Hepatocyte (in vitro differentiated cells): Measurements from ENCODE around the gene NUDT15. TPM values are rescaled to one million over a fixed set of nuclear protein-coding genes. Genes with fewer than 3 reads are reported as not detected.

Source experiments
- DNase-seq: peaks from one replicate; pipeline ENCODE4 v3.0.0-alpha.2; 2016; ENCODE audit warnings: low spot score
- H2AFZ ChIP-seq: fragments of 200-600 bp; sonication (generic); 2 replicates; pipeline ENCODE4 v1.6.0; 2016; ENCODE audit warnings: antibody characterized with exemption, mild to moderate bottlenecking
- H3K27ac ChIP-seq: fragments of 200-600 bp; sonication (generic); 2 replicates; pipeline ENCODE4 v1.5.1; 2016; ENCODE audit warnings: mild to moderate bottlenecking
- H3K27me3 ChIP-seq: fragments of 200-600 bp; sonication (generic); 2 replicates; pipeline ENCODE4 v1.6.1; 2016
- H3K36me3 ChIP-seq: fragments of 200-600 bp; sonication (generic); replicated peaks from 2 replicates; pipeline ENCODE4 v1.5.1; 2016; ENCODE audit warnings: low read depth; ENCODE audit not compliant: insufficient read depth
- H3K4me1 ChIP-seq: fragments of 200-600 bp; sonication (generic); 2 replicates; pipeline ENCODE4 v1.5.1; 2016; ENCODE audit warnings: mild to moderate bottlenecking, moderate library complexity; ENCODE audit not compliant: insufficient read depth
- H3K4me2 ChIP-seq: fragments of 200-600 bp; sonication (generic); 2 replicates; pipeline ENCODE4 v1.6.0; 2016
- H3K4me3 ChIP-seq: fragments of 200-600 bp; sonication (generic); 2 replicates; pipeline ENCODE4 v1.5.1; 2016; ENCODE audit warnings: mild to moderate bottlenecking
- H3K79me2 ChIP-seq: fragments of 200-600 bp; sonication (generic); 2 replicates; pipeline ENCODE4 v1.6.0; 2017; ENCODE audit warnings: mild to moderate bottlenecking
- H3K9me2 ChIP-seq: fragments of 200-600 bp; sonication (generic); replicated peaks from 2 replicates; pipeline ENCODE4 v1.6.0; 2017; ENCODE audit warnings: mild to moderate bottlenecking; ENCODE audit not compliant: insufficient read depth
- H3K9me3 ChIP-seq: fragments of 200-600 bp; sonication (generic); 2 replicates; pipeline ENCODE4 v1.5.1; 2016; ENCODE audit warnings: low read depth, mild to moderate bottlenecking
- H4K20me1 ChIP-seq: fragments of 200-600 bp; sonication (generic); 2 replicates; pipeline ENCODE4 v1.6.0; 2016; ENCODE audit warnings: mild to moderate bottlenecking; ENCODE audit not compliant: insufficient read depth, poor library complexity, severe bottlenecking
- EZH2 ChIP-seq: fragments of 200-600 bp; sonication (generic); IDR thresholded peaks from 2 replicates; pipeline ENCODE4 v1.6.1; 2016; ENCODE audit warnings: antibody characterized with exemption, mild to moderate bottlenecking, borderline replicate concordance
- EZH2phosphoT487 ChIP-seq: fragments of 200-600 bp; sonication (generic); IDR thresholded peaks from one replicate; pipeline ENCODE4 v1.6.1; 2018; ENCODE audit warnings: antibody characterized with exemption, mild to moderate bottlenecking, low read depth, moderate library complexity; ENCODE audit not compliant: unreplicated experiment, severe bottlenecking
- WGBS: methylation state at CpG from one replicate; pipeline ENCODE4 v1.1.6; 2016; ENCODE audit warnings: low lambda C conversion rate; ENCODE audit errors: missing lambda C conversion rate; 5-methylcytosine and 5-hydroxymethylcytosine counted together
- polyA plus RNA-seq: library from polyadenylated mRNA; unstranded; fragments of >200 nt; fragmentation: Nextera tagmentation; extraction: Ambion mirVana; gene quantifications from 2 replicates; pipeline ENCODE4 v1.2.1, GENCODE V29; 2016
- total RNA-seq: library from RNA; depleted of rRNA; stranded (reverse); fragments of >200 nt; gene quantifications from 2 replicates; pipeline ENCODE4 v1.2.3, GENCODE V29; 2014
- TF ChIP-seq, protein P1 (sequence below): fragments of 200-600 bp; sonication (generic); IDR thresholded peaks from 2 replicates; pipeline ENCODE4 v1.5.1; 2016; ENCODE audit warnings: antibody characterized with exemption, mild to moderate bottlenecking; ENCODE audit not compliant: poor library complexity

The NUDT15 gene
- total and polyA plus RNA-seq, 2 experiments from 2014 or later = 16.8 to 17.7 TPM

DNA sequence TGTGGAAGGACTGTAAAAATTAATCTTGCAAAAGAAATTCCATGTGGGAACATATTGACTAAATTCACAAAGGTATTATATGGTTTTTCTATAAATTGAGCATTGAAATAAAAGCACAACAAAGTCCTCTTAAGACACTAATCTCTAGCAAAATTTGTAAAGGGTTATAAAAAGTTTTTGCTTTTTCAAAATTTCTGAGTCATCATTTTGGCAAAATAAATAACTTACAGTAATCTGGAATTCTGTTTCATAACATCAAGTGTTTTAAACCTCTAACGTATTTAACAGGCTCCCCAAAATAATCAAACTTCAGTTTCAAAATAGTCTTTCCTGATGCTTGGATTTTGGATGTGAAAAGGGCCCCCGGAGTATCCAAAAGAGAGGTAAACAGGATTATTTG, 31.4 kb downstream of the NUDT15 start:
- no peaks in the 10 kb centered on the region for H3K4me1 ChIP-seq

GRCh38 chr13:48069573-48069972, 32.0 kb downstream of the NUDT15 start:
- no peaks in the 10 kb centered on the region for H3K79me2 ChIP-seq
- TF ChIP-seq EZH2 = no peak
- WGBS = 94% methylated on average over 1 of the region's 1 CpG
- H3K27me3 ChIP-seq = no peaks in the 10 kb centered on the region
- no peaks in the 10 kb centered on the region for H3K9me2 ChIP-seq
- no peak overlapping the region for H2AFZ ChIP-seq
- no peak overlapping the region for H3K4me2 ChIP-seq
- peaks cover 42% of the 10 kb centered on the region for H3K9me3 ChIP-seq
- no peaks in the 10 kb centered on the region for H3K4me1 ChIP-seq
- H3K36me3 ChIP-seq = peaks cover 26% of the 10 kb centered on the region
- no peak for DNase-seq
- H4K20me1 ChIP-seq = no peaks in the 10 kb centered on the region
- H3K27ac ChIP-seq = no peak overlapping the region
- H3K4me3 ChIP-seq = no peak overlapping the region

More for the DNA sequence above, 31.4 kb downstream of the NUDT15 start:
- Histone ChIP-seq H3K36me3 (peaks cover 26% of the 10 kb centered on the region), H3K9me3 (peaks cover 42% of the 10 kb centered on the region), H2AFZ (no peak overlapping the region), H3K4me2 (no peak overlapping the region), H3K79me2 (no peaks in the 10 kb centered on the region), H3K9me2 (no peaks in the 10 kb centered on the region), H4K20me1 (no peaks in the 10 kb centered on the region), H3K27me3 (no peaks in the 10 kb centered on the region), H3K27ac (no peak overlapping the region), H3K4me3 (no peak overlapping the region)
- TF ChIP-seq, protein P1, sequence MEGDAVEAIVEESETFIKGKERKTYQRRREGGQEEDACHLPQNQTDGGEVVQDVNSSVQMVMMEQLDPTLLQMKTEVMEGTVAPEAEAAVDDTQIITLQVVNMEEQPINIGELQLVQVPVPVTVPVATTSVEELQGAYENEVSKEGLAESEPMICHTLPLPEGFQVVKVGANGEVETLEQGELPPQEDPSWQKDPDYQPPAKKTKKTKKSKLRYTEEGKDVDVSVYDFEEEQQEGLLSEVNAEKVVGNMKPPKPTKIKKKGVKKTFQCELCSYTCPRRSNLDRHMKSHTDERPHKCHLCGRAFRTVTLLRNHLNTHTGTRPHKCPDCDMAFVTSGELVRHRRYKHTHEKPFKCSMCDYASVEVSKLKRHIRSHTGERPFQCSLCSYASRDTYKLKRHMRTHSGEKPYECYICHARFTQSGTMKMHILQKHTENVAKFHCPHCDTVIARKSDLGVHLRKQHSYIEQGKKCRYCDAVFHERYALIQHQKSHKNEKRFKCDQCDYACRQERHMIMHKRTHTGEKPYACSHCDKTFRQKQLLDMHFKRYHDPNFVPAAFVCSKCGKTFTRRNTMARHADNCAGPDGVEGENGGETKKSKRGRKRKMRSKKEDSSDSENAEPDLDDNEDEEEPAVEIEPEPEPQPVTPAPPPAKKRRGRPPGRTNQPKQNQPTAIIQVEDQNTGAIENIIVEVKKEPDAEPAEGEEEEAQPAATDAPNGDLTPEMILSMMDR = no peak
- TF ChIP-seq EZH2 = no peak
- no peak for TF ChIP-seq EZH2phosphoT487
- DNase-seq = no peak
- WGBS = 99% methylated on average over 2 of the region's 2 CpGs

DNA sequence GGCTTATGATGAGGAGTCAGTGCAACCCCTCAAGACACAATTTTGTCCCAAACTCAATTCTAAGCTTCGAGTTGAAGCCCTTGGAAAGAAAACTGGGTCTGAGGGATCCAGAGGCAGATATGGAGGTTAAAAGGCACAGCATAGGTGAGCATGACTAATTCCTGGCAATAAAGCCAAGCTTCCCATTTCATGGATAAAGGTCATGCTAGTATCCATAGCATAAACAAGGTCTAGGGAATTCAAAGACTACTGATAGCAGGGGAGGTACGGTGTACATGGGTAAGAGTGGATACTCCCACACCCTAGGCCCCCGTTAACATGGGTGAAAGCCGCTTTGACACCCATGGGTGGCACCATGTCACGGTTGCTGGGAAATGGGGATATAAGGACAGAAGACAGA, 33.4 kb downstream of the NUDT15 start:
- Histone ChIP-seq H3K4me2 (no peak overlapping the region), H2AFZ (no peak overlapping the region), H3K36me3 (peaks cover 28% of the 10 kb centered on the region), H3K4me1 (no peaks in the 10 kb centered on the region), H4K20me1 (no peaks in the 10 kb centered on the region), H3K4me3 (no peak overlapping the region), H3K79me2 (no peaks in the 10 kb centered on the region), H3K27ac (no peak overlapping the region), H3K9me2 (no peaks in the 10 kb centered on the region), H3K9me3 (peaks cover 42% of the 10 kb centered on the region), H3K27me3 (no peaks in the 10 kb centered on the region)
- 87% methylated on average over 5 of the region's 5 CpGs for WGBS
- TF ChIP-seq EZH2 = no peak
- TF ChIP-seq EZH2phosphoT487 = no peak
- TF ChIP-seq, protein P1 = no peak
- DNase-seq = no peak

DNA sequence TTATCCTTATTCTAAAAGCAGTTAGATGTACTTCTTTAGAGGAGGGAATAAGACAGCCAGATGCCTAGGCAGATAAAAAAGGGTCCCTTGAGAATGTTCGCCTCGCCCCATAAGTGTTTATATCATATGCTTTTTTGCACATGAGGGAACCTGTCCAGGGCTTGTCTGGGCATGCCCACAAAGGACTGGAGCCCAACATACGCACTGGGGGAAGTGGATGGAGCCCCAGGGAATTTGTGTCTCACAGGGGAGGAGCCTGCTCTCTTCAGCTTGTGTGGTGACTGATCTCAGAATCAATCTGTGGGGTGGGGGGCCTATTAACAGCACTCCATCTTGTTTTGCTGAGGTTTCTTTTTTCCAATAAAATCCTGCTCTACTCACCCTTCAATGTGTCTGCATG, 34.8 kb downstream of the NUDT15 start:
- H3K9me2 ChIP-seq = no peaks in the 10 kb centered on the region
- 96% methylated on average over 3 of the region's 3 CpGs for WGBS
- peaks cover 30% of the 10 kb centered on the region for H3K36me3 ChIP-seq
- no peak overlapping the region for H3K4me3 ChIP-seq
- DNase-seq = no peak
- no peak overlapping the region for H3K4me2 ChIP-seq
- peaks cover 37% of the 10 kb centered on the region for H3K9me3 ChIP-seq
- no peak overlapping the region for H2AFZ ChIP-seq
- no peaks in the 10 kb centered on the region for H3K4me1 ChIP-seq
- no peak overlapping the region for H3K27ac ChIP-seq
- no peaks in the 10 kb centered on the region for H4K20me1 ChIP-seq
- H3K79me2 ChIP-seq = no peaks in the 10 kb centered on the region
- no peaks in the 10 kb centered on the region for H3K27me3 ChIP-seq
- TF ChIP-seq, protein P1 = no peak
- TF ChIP-seq EZH2 = no peak
- TF ChIP-seq EZH2phosphoT487 = no peak
